Urinary bladder (tissue), 4 donors: ENCODE measurements around the gene OPTC. TPM values are rescaled to one million over a fixed set of nuclear protein-coding genes. Genes with fewer than 3 reads are reported as not detected.
"Not testable (repeated sequence)": the region's sequence is repeated elsewhere in the genome, so short reads cannot be mapped to it uniquely, and the experiment has no call there.

Experiments used
- DNase-seq: peaks from one replicate; pipeline ENCODE4 v3.0.0-alpha.2; 2015; ENCODE audit errors: extremely low spot score
- H3K27ac ChIP-seq: one replicate; pipeline ENCODE4 v1.5.1; 2013; ENCODE audit warnings: low read depth, mild to moderate bottlenecking, moderate library complexity
- H3K36me3 ChIP-seq: one replicate; pipeline ENCODE4 v1.6.1; 2013; ENCODE audit warnings: mild to moderate bottlenecking, moderate library complexity; ENCODE audit not compliant: insufficient read depth
- H3K4me1 ChIP-seq: one replicate; pipeline ENCODE4 v1.6.1; 2013; ENCODE audit warnings: mild to moderate bottlenecking, moderate library complexity; ENCODE audit not compliant: insufficient read depth
- H3K4me3 ChIP-seq: one replicate; pipeline ENCODE4 v1.5.1; 2013; ENCODE audit warnings: low read depth, low read length
- WGBS: extraction: QIAGEN DNeasy Blood & Tissue Kit; methylation state at CpG from one replicate; pipeline ENCODE4 v1.1.7; 2013; 5-methylcytosine and 5-hydroxymethylcytosine counted together
- polyA plus RNA-seq: library from polyadenylated mRNA; stranded (reverse); fragments of 200-250 nt; gene quantifications from one replicate; pipeline ENCODE4 v1.2.3, GENCODE V29; 2013
- total RNA-seq: library from RNA; depleted of rRNA; stranded (reverse); fragments of >200 nt; gene quantifications from one replicate; pipeline ENCODE4 v1.2.3, GENCODE V29; 2014
- donor health status: healthy with polysubstance abuse.
- donor health status: healthy.

Gene OPTC
- total RNA-seq (not detected), polyA plus RNA-seq (0.05 TPM)

- Histone ChIP-seq H3K4me3 (no peak within 1 kb of the TSS), H3K27ac (no peak within 1 kb of the TSS), H3K4me1 (no peaks in the 10 kb centered on the region), H3K36me3 (no peaks in the 10 kb centered on the region)
- no peak for DNase-seq
- 85% methylated on average over 5 of the region's 5 CpGs for WGBS
Measured at GRCh38 chr1:203493901-203494300, at the start of gene OPTC. Gene OPTC, plus strand, starts transcription at chr1:203494153. Its CDS starts 1,853 bp downstream, at chr1:203496006.

GRCh38 chr1:203444171-203444576 lies 49.8 kb upstream of the OPTC start:
- no peak for DNase-seq
- Histone ChIP-seq H3K4me3 (no peak overlapping the region), H3K4me1 (no peaks in the 10 kb centered on the region), H3K27ac (no peak overlapping the region), H3K36me3 (no peaks in the 10 kb centered on the region)
- 100% methylated on average over 1 of the region's 1 CpG for WGBS

- no peak overlapping the region for H3K4me3 ChIP-seq
- H3K27ac ChIP-seq, result no peak overlapping the region
- no peaks in the 10 kb centered on the region for H3K36me3 ChIP-seq
- WGBS, result 79% methylated on average over 2 of the region's 2 CpGs
- no peaks in the 10 kb centered on the region for H3K4me1 ChIP-seq
- DNase-seq, result no peak
Measured at GRCh38 chr1:203447151-203447550, 46.8 kb upstream of the OPTC start.

- H3K27ac ChIP-seq, DNase-seq, H3K36me3 ChIP-seq, H3K4me1 ChIP-seq, H3K4me3 ChIP-seq: not testable (repeated sequence)
- WGBS, result 92% methylated on average over 1 of the region's 1 CpG
Measured at GRCh38 chr1:203447598-203447997, 46.4 kb upstream of the OPTC start.

- H3K4me3 ChIP-seq, result no peak overlapping the region
- no peak overlapping the region for H3K27ac ChIP-seq
- no peaks in the 10 kb centered on the region for H3K36me3 ChIP-seq
- 62% methylated on average over 9 of the region's 9 CpGs for WGBS
- DNase-seq, result no peak
- H3K4me1 ChIP-seq, result no peaks in the 10 kb centered on the region
Measured at GRCh38 chr1:203448521-203449061, 45.4 kb upstream of the OPTC start.

- 73% methylated on average over 1 of the region's 1 CpG for WGBS
- Histone ChIP-seq H3K36me3 (no peaks in the 10 kb centered on the region), H3K4me1 (no peaks in the 10 kb centered on the region), H3K4me3 (no peak overlapping the region), H3K27ac (no peak overlapping the region)
- no peak for DNase-seq
Measured at GRCh38 chr1:203450001-203450400, 44.0 kb upstream of the OPTC start.

GRCh38 chr1:203450479-203451149 lies 43.3 kb upstream of the OPTC start:
- Histone ChIP-seq H3K4me1 (no peaks in the 10 kb centered on the region), H3K36me3 (no peaks in the 10 kb centered on the region), H3K4me3 (no peak overlapping the region), H3K27ac (no peak overlapping the region)
- DNase-seq, result no peak
- WGBS, result 79% methylated on average over 17 of the region's 17 CpGs

- no peak overlapping the region for H3K27ac ChIP-seq
- no peaks in the 10 kb centered on the region for H3K4me1 ChIP-seq
- no peaks in the 10 kb centered on the region for H3K36me3 ChIP-seq
- DNase-seq, result no peak
- 19% methylated on average over 2 of the region's 2 CpGs for WGBS
- H3K4me3 ChIP-seq, result no peak overlapping the region
Measured at GRCh38 chr1:203451836-203452784, 41.8 kb upstream of the OPTC start.

- Histone ChIP-seq H3K4me1 (no peaks in the 10 kb centered on the region), H3K36me3 (no peaks in the 10 kb centered on the region), H3K27ac (no peak overlapping the region), H3K4me3 (no peak overlapping the region)
- 71% methylated on average over 5 of the region's 5 CpGs for WGBS
- DNase-seq, result no peak
Measured at GRCh38 chr1:203453016-203453415, 40.9 kb upstream of the OPTC start.

- WGBS, result 69% methylated on average over 5 of the region's 5 CpGs
- Histone ChIP-seq H3K4me3 (no peak overlapping the region), H3K36me3 (no peaks in the 10 kb centered on the region), H3K27ac (no peak overlapping the region), H3K4me1 (no peaks in the 10 kb centered on the region)
- no peak for DNase-seq
Measured at GRCh38 chr1:203453616-203454015, 40.3 kb upstream of the OPTC start.

- no peak for DNase-seq
- Histone ChIP-seq H3K36me3 (no peaks in the 10 kb centered on the region), H3K4me1 (no peaks in the 10 kb centered on the region), H3K4me3 (no peak overlapping the region), H3K27ac (no peak overlapping the region)
- WGBS, result 86% methylated on average over 18 of the region's 18 CpGs
Measured at GRCh38 chr1:203454986-203455471, 38.9 kb upstream of the OPTC start.

- H3K4me1 ChIP-seq, result no peaks in the 10 kb centered on the region
- H3K27ac ChIP-seq, result no peak overlapping the region
- H3K36me3 ChIP-seq, result no peaks in the 10 kb centered on the region
- 90% methylated on average over 3 of the region's 3 CpGs for WGBS
- no peak for DNase-seq
- no peak overlapping the region for H3K4me3 ChIP-seq
Measured at GRCh38 chr1:203455706-203456105, 38.2 kb upstream of the OPTC start.

- Histone ChIP-seq H3K36me3 (no peaks in the 10 kb centered on the region), H3K4me1 (no peaks in the 10 kb centered on the region), H3K27ac (no peak overlapping the region), H3K4me3 (no peak overlapping the region)
- 98% methylated on average over 4 of the region's 4 CpGs for WGBS
- no peak for DNase-seq
Measured at GRCh38 chr1:203456577-203456976, 37.4 kb upstream of the OPTC start.

- Histone ChIP-seq H3K36me3 (no peaks in the 10 kb centered on the region), H3K4me1 (no peaks in the 10 kb centered on the region), H3K4me3 (no peak overlapping the region), H3K27ac (no peak overlapping the region)
- WGBS, result 94% methylated on average over 5 of the region's 5 CpGs
- DNase-seq, result no peak
Measured at GRCh38 chr1:203458078-203458477, 35.9 kb upstream of the OPTC start.
